Trophoblast cell (in vitro differentiated cells and primary cell): ENCODE results near the gene CBLL2.
A peak's percentile ranks its signal among the peaks of the same experiment; 100 is the strongest.
"Not testable (repeated sequence)": the region's sequence is repeated elsewhere in the genome, so short reads cannot be mapped to it uniquely, and the experiment has no call there.

Source experiments
- DNase-seq, 2 donors: peaks; one replicate each; pipeline ENCODE4 v3.0.0-alpha.2; 2016
- H2AFZ ChIP-seq: 2 replicates; pipeline ENCODE4 v1.6.1; 2013; ENCODE audit warnings: low read length, moderate library complexity, mild to moderate bottlenecking; ENCODE audit not compliant: insufficient read depth, poor library complexity
- H2AK5ac ChIP-seq: 2 replicates; pipeline ENCODE4 v1.6.1; 2013; ENCODE audit warnings: mild to moderate bottlenecking, low read length
- H2BK120ac ChIP-seq: 2 replicates; pipeline ENCODE4 v1.6.1; 2013; ENCODE audit warnings: low read length, mild to moderate bottlenecking, moderate library complexity; ENCODE audit not compliant: insufficient read depth, poor library complexity
- H2BK12ac ChIP-seq: 2 replicates; pipeline ENCODE4 v1.6.1; 2013; ENCODE audit warnings: mild to moderate bottlenecking, low read length, moderate library complexity
- H2BK5ac ChIP-seq: 2 replicates; pipeline ENCODE4 v1.6.1; 2013; ENCODE audit warnings: low read length, low read depth, moderate library complexity, mild to moderate bottlenecking; ENCODE audit not compliant: poor library complexity
- H3K14ac ChIP-seq: 2 replicates; pipeline ENCODE4 v1.6.1; 2013; ENCODE audit warnings: mild to moderate bottlenecking, low read length
- H3K18ac ChIP-seq: 2 replicates; pipeline ENCODE4 v1.6.1; 2013; ENCODE audit warnings: mild to moderate bottlenecking, low read length
- H3K23ac ChIP-seq: 2 replicates; pipeline ENCODE4 v1.6.1; 2013; ENCODE audit warnings: low read length
- H3K27ac ChIP-seq: 2 replicates; pipeline ENCODE4 v1.5.1; 2013; ENCODE audit warnings: low read depth, mild to moderate bottlenecking, inconsistent platforms, low read length, moderate library complexity
- H3K27me3 ChIP-seq: 2 replicates; pipeline ENCODE4 v1.6.1; 2013; ENCODE audit warnings: inconsistent platforms, mild to moderate bottlenecking, low read length, moderate library complexity; ENCODE audit not compliant: insufficient read depth
- H3K36me3 ChIP-seq, 2 experiments: 1 replicate in 1 of 2; 2 replicates in 1 of 2; pipeline ENCODE4 v1.6.1; 2013; ENCODE audit warnings: low read length in 2 of 2, mild to moderate bottlenecking in 2 of 2, moderate library complexity in 1 of 2; ENCODE audit not compliant: insufficient read depth in 2 of 2, control insufficient read depth in 1 of 2
- H3K4ac ChIP-seq: 2 replicates; pipeline ENCODE4 v1.6.1; 2013; ENCODE audit warnings: low read depth, mild to moderate bottlenecking, low read length, moderate library complexity
- H3K4me1 ChIP-seq, 2 experiments: 1 replicate in 1 of 2; 2 replicates in 1 of 2; pipeline ENCODE4 v1.6.1; 2013; ENCODE audit warnings: low read length in 2 of 2, mild to moderate bottlenecking in 2 of 2, moderate library complexity in 1 of 2; ENCODE audit not compliant: insufficient read depth in 2 of 2, control insufficient read depth in 1 of 2
- H3K4me2 ChIP-seq: 2 replicates; pipeline ENCODE4 v1.6.1; 2013; ENCODE audit warnings: inconsistent platforms, mild to moderate bottlenecking, low read length, moderate library complexity
- H3K4me3 ChIP-seq: 2 replicates; pipeline ENCODE4 v1.5.1; 2013; ENCODE audit warnings: mild to moderate bottlenecking, low read depth, low read length, inconsistent platforms
- H3K79me1 ChIP-seq: one replicate; pipeline ENCODE4 v1.6.1; 2013; ENCODE audit warnings: low read length
- H3K79me2 ChIP-seq: 2 replicates; pipeline ENCODE4 v1.6.1; 2013; ENCODE audit warnings: low read length, mild to moderate bottlenecking; ENCODE audit not compliant: control insufficient read depth, insufficient read depth, poor library complexity
- H3K9ac ChIP-seq: 2 replicates; pipeline ENCODE4 v1.6.1; 2013; ENCODE audit warnings: mild to moderate bottlenecking, low read length
- H3K9me3 ChIP-seq: 2 replicates; pipeline ENCODE4 v1.6.1; 2013; ENCODE audit warnings: low read depth, mild to moderate bottlenecking, control low read depth, inconsistent platforms, low read length; ENCODE audit not compliant: insufficient read depth
- H4K12ac ChIP-seq: 2 replicates; pipeline ENCODE4 v1.6.1; 2013; ENCODE audit warnings: low read depth, mild to moderate bottlenecking, low read length, moderate library complexity
- H4K8ac ChIP-seq: 2 replicates; pipeline ENCODE4 v1.6.1; 2013; ENCODE audit warnings: low read depth, mild to moderate bottlenecking, low read length, moderate library complexity
- H4K91ac ChIP-seq: one replicate; pipeline ENCODE4 v1.6.1; 2013; ENCODE audit warnings: low read depth, mild to moderate bottlenecking, low read length, moderate library complexity
- WGBS: extraction: QIAGEN DNeasy Blood & Tissue Kit; methylation state at CpG from one replicate; pipeline ENCODE4 v1.1.7; 2013; ENCODE audit warnings: missing lambda C conversion rate; ENCODE audit not compliant: insufficient read length, insufficient coverage; ENCODE audit errors: extremely low coverage; 5-methylcytosine and 5-hydroxymethylcytosine counted together

CBLL2 gene

GRCh38 chrX:22273714-22274317, 1.1 kb downstream of the CBLL2 start:
- no peak overlapping the region for H3K18ac ChIP-seq
- H3K36me3 ChIP-seq: no peaks in the 10 kb centered on the region
- no peak overlapping the region for H3K4me2 ChIP-seq
- H2BK12ac ChIP-seq: no peak overlapping the region
- no peak overlapping the region for H2BK120ac ChIP-seq
- no peak overlapping the region for H4K8ac ChIP-seq
- no peak overlapping the region for H3K14ac ChIP-seq
- H3K4me1 ChIP-seq: no peaks in the 10 kb centered on the region
- DNase-seq: no peak
- no peak overlapping the region for H3K27ac ChIP-seq
- H3K27me3 ChIP-seq: no peaks in the 10 kb centered on the region
- H3K79me2 ChIP-seq: no peaks in the 10 kb centered on the region
- H3K9ac ChIP-seq: no peak overlapping the region
- H3K79me1 ChIP-seq: no peaks in the 10 kb centered on the region
- H3K4ac ChIP-seq: no peak overlapping the region
- H3K23ac ChIP-seq: no peak overlapping the region
- no peak overlapping the region for H2BK5ac ChIP-seq
- H3K9me3 ChIP-seq: no peaks in the 10 kb centered on the region
- no peak overlapping the region for H2AFZ ChIP-seq
- no CpG with 5 or more reads among the region's 15 CpGs for WGBS
- no peak overlapping the region for H3K4me3 ChIP-seq
- H4K12ac ChIP-seq: no peak overlapping the region
- H4K91ac ChIP-seq: no peak overlapping the region
- no peak overlapping the region for H2AK5ac ChIP-seq

GRCh38 chrX:22276781-22277180, 4.1 kb downstream of the CBLL2 start:
- Histone ChIP-seq H4K91ac (no peak overlapping the region), H3K4me3 (no peak overlapping the region), H3K36me3 (no peaks in the 10 kb centered on the region), H3K4me1 (no peaks in the 10 kb centered on the region), H2BK120ac (no peak overlapping the region), H2AK5ac (no peak overlapping the region), H4K12ac (no peak overlapping the region), H2AFZ (no peak overlapping the region), H3K4ac (no peak overlapping the region), H3K27me3 (no peaks in the 10 kb centered on the region), H2BK5ac (no peak overlapping the region), H3K79me1 (no peaks in the 10 kb centered on the region), H3K9ac (no peak overlapping the region), H3K18ac (no peak overlapping the region), H3K9me3 (no peaks in the 10 kb centered on the region), H3K79me2 (no peaks in the 10 kb centered on the region), H3K23ac (no peak overlapping the region), H4K8ac (no peak overlapping the region), H3K27ac (no peak overlapping the region), H2BK12ac (no peak overlapping the region), H3K14ac (no peak overlapping the region), H3K4me2 (no peak overlapping the region)
- peak in 1 of 2 donors; percentile 22 for DNase-seq
- no CpG with 5 or more reads among the region's 6 CpGs for WGBS

- no peak overlapping the region for H3K9ac ChIP-seq
- H3K23ac ChIP-seq: no peak overlapping the region
- H2AFZ ChIP-seq: no peak overlapping the region
- no peaks in the 10 kb centered on the region for H3K4me1 ChIP-seq
- no peak for DNase-seq
- no peaks in the 10 kb centered on the region for H3K9me3 ChIP-seq
- no peak overlapping the region for H2AK5ac ChIP-seq
- no peak overlapping the region for H3K4me2 ChIP-seq
- H3K4ac ChIP-seq: no peak overlapping the region
- H2BK12ac ChIP-seq: no peak overlapping the region
- H4K12ac ChIP-seq: no peak overlapping the region
- H3K14ac ChIP-seq: no peak overlapping the region
- no peak overlapping the region for H2BK5ac ChIP-seq
- WGBS: no CpG with 5 or more reads among the region's 3 CpGs
- H3K27ac ChIP-seq: no peak overlapping the region
- H3K79me2 ChIP-seq: no peaks in the 10 kb centered on the region
- H4K91ac ChIP-seq: no peak overlapping the region
- H3K79me1 ChIP-seq: no peaks in the 10 kb centered on the region
- H4K8ac ChIP-seq: no peak overlapping the region
- H3K18ac ChIP-seq: no peak overlapping the region
- no peaks in the 10 kb centered on the region for H3K36me3 ChIP-seq
- no peak overlapping the region for H2BK120ac ChIP-seq
- H3K4me3 ChIP-seq: no peak overlapping the region
- H3K27me3 ChIP-seq: no peaks in the 10 kb centered on the region
These were observed 5.7 kb downstream of the CBLL2 start for GRCh38 chrX:22278375-22278774.

- not testable (repeated sequence) for H4K91ac ChIP-seq, H3K4me1 ChIP-seq, H3K79me2 ChIP-seq, H3K36me3 ChIP-seq, H2BK120ac ChIP-seq, H2AK5ac ChIP-seq, H3K9me3 ChIP-seq, H3K4ac ChIP-seq, H3K4me3 ChIP-seq, H4K8ac ChIP-seq, H3K79me1 ChIP-seq, H3K4me2 ChIP-seq, H3K23ac ChIP-seq, DNase-seq, H3K9ac ChIP-seq, H3K27ac ChIP-seq, H2BK5ac ChIP-seq, H3K18ac ChIP-seq, H2BK12ac ChIP-seq, H2AFZ ChIP-seq, H3K27me3 ChIP-seq, H4K12ac ChIP-seq, H3K14ac ChIP-seq
- WGBS: no CpG with 5 or more reads among the region's 3 CpGs
These were observed 16.5 kb downstream of the CBLL2 start for GRCh38 chrX:22289209-22289608.
